H1 (cell line): ENCODE results near the gene KIF20A. TPM values are rescaled to one million over a fixed set of nuclear protein-coding genes. Genes with fewer than 3 reads are reported as not detected.
A peak's percentile ranks its signal among the peaks of the same experiment; 100 is the strongest.

Experiments used
- CTCF ChIA-PET: fragments of 300-600 bp; sonication (Branson Sonifier 250); formaldehyde crosslinking; loops from one replicate; lab custom pipeline; 2021; ENCODE audit not compliant: partially characterized antibody; lab: Charles Lee
- POLR2A ChIA-PET: fragments of 300-600 bp; sonication (Branson Sonifier 250); formaldehyde crosslinking; loops from one replicate; lab custom pipeline; 2021; ENCODE audit warnings: inconsistent platforms; ENCODE audit not compliant: partially characterized antibody; lab: Charles Lee
- DNase-seq, 2 experiments: peaks; one replicate each; pipeline versions ENCODE4 v3.0.0 to v3.0.0-alpha.2; 2010 to 2022; ENCODE audit warnings: low spot score in 2 of 2, low read depth in 1 of 2, mixed read lengths in 1 of 2
- FAIRE-seq: peaks from 2 replicates; lab custom pipeline; 2011; peaks lifted over from hg19 to GRCh38; lab: Jason Lieb, UNC
- H2AFZ ChIP-seq: 2 replicates; pipeline ENCODE4 v1.8.1; 2012; ENCODE audit warnings: low read length, inconsistent platforms
- H2AK5ac ChIP-seq: 2 replicates; pipeline ENCODE4 v1.6.1; 2013; ENCODE audit warnings: low read depth, low read length
- H2BK120ac ChIP-seq: replicated peaks from 2 replicates; pipeline ENCODE3; 2013; ENCODE audit warnings: low read depth, low read length, inconsistent platforms
- H2BK12ac ChIP-seq: 2 replicates; pipeline ENCODE4 v1.6.1; 2013; ENCODE audit warnings: low read depth, low read length
- H2BK15ac ChIP-seq: 2 replicates; pipeline ENCODE4 v1.6.1; 2013; ENCODE audit warnings: low read length
- H2BK20ac ChIP-seq: 2 replicates; pipeline ENCODE4 v1.6.1; 2013; ENCODE audit warnings: low read length
- H2BK5ac ChIP-seq: 2 replicates; pipeline ENCODE4 v1.6.1; 2013; ENCODE audit warnings: low read depth, low read length
- H3K14ac ChIP-seq: 2 replicates; pipeline ENCODE4 v1.6.1; 2013; ENCODE audit warnings: inconsistent platforms; ENCODE audit not compliant: insufficient read length
- H3K18ac ChIP-seq: 2 replicates; pipeline ENCODE4 v1.6.1; 2013; ENCODE audit warnings: low read length; ENCODE audit errors: extremely low read depth
- H3K23ac ChIP-seq: 2 replicates; pipeline ENCODE4 v1.6.1; 2013; ENCODE audit warnings: inconsistent platforms; ENCODE audit not compliant: insufficient read length
- H3K23me2 ChIP-seq: 2 replicates; pipeline ENCODE4 v1.6.1; 2013; ENCODE audit warnings: low read depth, low read length
- H3K27ac ChIP-seq: 2 replicates; pipeline ENCODE4 v1.6.1; 2011; ENCODE audit warnings: low read depth, low read length, inconsistent platforms
- H3K27me3 ChIP-seq, 4 experiments: replicated peaks in 1 of 4; 1 replicate in 1 of 4; 2 replicates in 3 of 4; pipeline versions ENCODE4 v1.6.1 to v1.8.1; 2011 to 2013; ENCODE audit warnings: low read length in 3 of 4, mild to moderate bottlenecking in 3 of 4, inconsistent platforms in 2 of 4, mixed read lengths in 2 of 4, moderate library complexity in 1 of 4; ENCODE audit not compliant: control insufficient read depth in 3 of 4, insufficient read depth in 3 of 4; ENCODE audit errors: extremely low read depth in 1 of 4
- H3K36me3 ChIP-seq, 4 experiments: 2 replicates each; pipeline versions ENCODE4 v1.6.1 to v1.8.1; 2011 to 2013; ENCODE audit warnings: mild to moderate bottlenecking in 4 of 4, low read length in 3 of 4, moderate library complexity in 2 of 4, control low read depth in 1 of 4, inconsistent platforms in 1 of 4; ENCODE audit not compliant: insufficient read depth in 4 of 4, control insufficient read depth in 2 of 4
- H3K4ac ChIP-seq: replicated peaks from 2 replicates; pipeline ENCODE3; 2013; ENCODE audit warnings: low read length, low read depth, mixed read lengths, inconsistent platforms; ENCODE audit not compliant: insufficient read length
- H3K4me1 ChIP-seq, 4 experiments: replicated peaks in 1 of 4; 1 replicate in 1 of 4; 2 replicates in 3 of 4; pipeline versions ENCODE4 v1.6.1 to v1.8.1; 2011 to 2013; ENCODE audit warnings: low read length in 3 of 4, inconsistent platforms in 2 of 4, mixed read lengths in 1 of 4; ENCODE audit not compliant: insufficient read depth in 4 of 4, control insufficient read depth in 3 of 4
- H3K4me2 ChIP-seq, 2 experiments: 2 replicates each; pipeline versions ENCODE4 v1.6.1 to v1.8.1; 2011 to 2013; ENCODE audit warnings: low read depth in 2 of 2, low read length in 2 of 2, control low read depth in 1 of 2, inconsistent platforms in 1 of 2, mild to moderate bottlenecking in 1 of 2; ENCODE audit not compliant: insufficient read depth in 1 of 2
- H3K4me3 ChIP-seq, 4 experiments: fragments of 200-600, 300-600 bp in 1 of 4; sonication (generic), shearing (Covaris generic), sonication (Bioruptor Twin) in 1 of 4; 2 replicates each; pipeline versions ENCODE4 v1.5.1 to v1.8.1; 2011 to 2016; ENCODE audit warnings: low read length in 4 of 4, low read depth in 3 of 4, control low read depth in 2 of 4, inconsistent platforms in 2 of 4, mild to moderate bottlenecking in 2 of 4, mixed read lengths in 1 of 4, moderate library complexity in 1 of 4; ENCODE audit not compliant: insufficient read depth in 2 of 4; ENCODE audit errors: extremely low read depth in 1 of 4
- H3K56ac ChIP-seq: replicated peaks from 2 replicates; pipeline ENCODE3; 2013; ENCODE audit warnings: low read depth, mild to moderate bottlenecking, mixed read lengths, low read length, inconsistent platforms; ENCODE audit not compliant: insufficient read length
- H3K79me1 ChIP-seq: 2 replicates; pipeline ENCODE4 v1.6.1; 2013; ENCODE audit warnings: low read depth, low read length, control low read depth
- H3K79me2 ChIP-seq, 2 experiments: 2 replicates each; pipeline versions ENCODE4 v1.6.1 to v1.8.1; 2012 to 2013; ENCODE audit warnings: low read length in 2 of 2, mild to moderate bottlenecking in 2 of 2, inconsistent platforms in 1 of 2; ENCODE audit not compliant: insufficient read depth in 2 of 2, control insufficient read depth in 1 of 2
- H3K9ac ChIP-seq, 4 experiments: replicated peaks in 1 of 4; 1 replicate in 1 of 4; 2 replicates in 3 of 4; pipeline versions ENCODE4 v1.6.1 to v1.8.1; 2011 to 2013; ENCODE audit warnings: low read depth in 3 of 4, low read length in 3 of 4, control low read depth in 2 of 4, mild to moderate bottlenecking in 2 of 4, moderate library complexity in 2 of 4, inconsistent platforms in 1 of 4; ENCODE audit errors: extremely low read depth in 1 of 4
- H3K9me3 ChIP-seq, 2 experiments: 2 replicates each; pipeline versions ENCODE4 v1.6.1 to v1.8.1; 2012 to 2013; ENCODE audit warnings: mild to moderate bottlenecking in 2 of 2, moderate library complexity in 2 of 2, control low read depth in 1 of 2, inconsistent platforms in 1 of 2, low read depth in 1 of 2, low read length in 1 of 2, mixed read lengths in 1 of 2; ENCODE audit not compliant: insufficient read depth in 2 of 2
- H4K20me1 ChIP-seq, 2 experiments: replicated peaks in 1 of 2; 2 replicates each; pipeline versions ENCODE3 to v1.8.1; 2011 to 2013; ENCODE audit warnings: inconsistent platforms in 2 of 2, low read length in 2 of 2, mild to moderate bottlenecking in 1 of 2; ENCODE audit not compliant: insufficient read depth in 2 of 2, control insufficient read depth in 1 of 2
- H4K5ac ChIP-seq: 2 replicates; pipeline ENCODE4 v1.6.1; 2013; ENCODE audit warnings: low read length, low read depth, mixed read lengths, inconsistent platforms; ENCODE audit not compliant: insufficient read length
- H4K8ac ChIP-seq: 2 replicates; pipeline ENCODE4 v1.8.0; 2013; ENCODE audit warnings: mild to moderate bottlenecking, moderate library complexity, low read length, inconsistent platforms; ENCODE audit not compliant: insufficient read depth; ENCODE audit errors: extremely low read depth
- H4K91ac ChIP-seq: replicated peaks from 2 replicates; pipeline ENCODE3; 2013; ENCODE audit warnings: low read length, mixed read lengths, inconsistent platforms; ENCODE audit not compliant: insufficient read length
- RFX5 ChIP-seq: IDR thresholded peaks from 2 replicates; pipeline ENCODE4 v1.6.1; 2011; ENCODE audit warnings: low read depth, low read length, improper control_type of control experiment, borderline replicate concordance
- SIN3A ChIP-seq, 2 experiments: IDR thresholded peaks in 1 of 2; conservative IDR thresholded peaks in 1 of 2; 2 replicates each; pipeline ENCODE4 v1.6.1; 2011 to 2012; ENCODE audit warnings: low read length in 2 of 2, improper control_type of control experiment in 1 of 2, low read depth in 1 of 2, mild to moderate bottlenecking in 1 of 2
- WGBS, 2 experiments: shearing (Covaris generic) in 1 of 2; methylation state at CpG; one replicate each; pipeline versions ENCODE4 v1.1.6 to v1.1.7; 2013 to 2015; ENCODE audit warnings: low lambda C conversion rate in 2 of 2, mixed read lengths in 2 of 2, inconsistent platforms in 1 of 2, low coverage in 1 of 2, missing lambda C conversion rate in 1 of 2; ENCODE audit not compliant: insufficient replicate concordance in 2 of 2, insufficient coverage in 1 of 2, insufficient read length in 1 of 2; ENCODE audit errors: extremely low coverage in 1 of 2, missing lambda C conversion rate in 1 of 2; 5-methylcytosine and 5-hydroxymethylcytosine counted together
- polyA plus RNA-seq, 7 experiments: library from polyadenylated mRNA; depleted of rRNA in 3 of 7; stranded (reverse) in 5 of 7; unstranded in 2 of 7; fragments of >200 nt in 5 of 7; fragments of 200-250 nt in 2 of 7; gene quantifications; 1 replicate in 5 of 7; 2 replicates in 1 of 7; 4 replicates in 1 of 7; pipeline versions ENCODE4 v1.2.1 to v1.2.3, GENCODE V29; 2011 to 2013; ENCODE audit warnings: missing spikeins in 2 of 7, mixed read lengths in 2 of 7
- total RNA-seq: library from RNA; stranded (reverse); fragmentation: NEBNext Ultra II Directional; extraction: Animal tissue kit (Norgen Biotek cat#: 25700); gene quantifications from 2 replicates; pipeline ENCODE4 v1.2.1, GENCODE V29; 2021
- TF ChIP-seq, protein P1 (sequence below): IDR thresholded peaks from 2 replicates; pipeline ENCODE4 v1.6.1; 2012; ENCODE audit warnings: inconsistent platforms

The KIF20A gene
- total and polyA plus RNA-seq, 2 of the 8 experiments (the other 6 are each of a cell fraction or from before 2014, with no cell fraction given), result 33.3 to 67.1 TPM

DNA sequence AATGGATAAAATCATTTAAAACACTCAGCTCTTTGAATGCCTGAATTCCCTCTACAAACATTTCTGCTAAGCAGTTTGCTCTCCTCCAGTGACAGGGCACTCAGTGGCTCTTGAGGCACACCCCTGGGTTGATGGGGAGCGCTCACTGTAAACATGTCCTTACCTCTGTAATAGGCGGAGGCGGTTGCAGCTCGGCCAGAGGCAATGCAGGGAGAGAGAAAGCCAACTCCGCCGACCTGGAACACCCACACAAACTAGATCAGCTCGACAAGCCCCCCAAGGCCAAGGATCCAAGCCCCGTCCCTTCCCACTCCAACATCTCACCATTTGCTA is 33.9 kb downstream of the KIF20A start:
- Histone ChIP-seq H3K27me3 (no peaks in the 10 kb centered on the region), H4K5ac (peak overlapping the region; percentile 85), H3K56ac (peak overlapping the region; percentile 43), H3K79me2 (peaks cover 3 to 46% of the 10 kb centered on the region in 2 experiments), H3K4me1 (peaks cover 0 to 4% (median 0%) of the 10 kb centered on the region in 4 experiments; a peak in 1 of 7 replicates), H3K23ac (no peak overlapping the region), H2BK120ac (peak overlapping the region; percentile 1), H3K23me2 (peaks cover 4% of the 10 kb centered on the region; the same call in 1 of the 2 replicates), H2BK12ac (0 out of 2 replicates have a peak overlapping the region, but pooled peaks have one; percentile 27), H2BK20ac (no peak overlapping the region), H3K79me1 (peaks cover 7% of the 10 kb centered on the region; the same call in 1 of the 2 replicates), H3K9ac (peak overlapping the region; percentile 95 to 99 (median 97)), H3K4me3 (peak overlapping the region; percentile 86 to 100 (median 92)), H3K18ac (no peak overlapping the region; the same call in 1 of the 2 replicates), H3K9me3 (no peaks in the 10 kb centered on the region), H3K27ac (peak overlapping the region; percentile 87), H2AFZ (peak overlapping the region; percentile 80; the same call in 1 of the 2 replicates), H4K91ac (peak overlapping the region; percentile 11), H4K20me1 (no peaks in the 10 kb centered on the region), H3K4me2 (peak overlapping the region; percentile 57 to 67), H2BK5ac (peak overlapping the region; percentile 93), H3K14ac (no peak overlapping the region), H2BK15ac (no peak overlapping the region), H3K36me3 (peaks cover 0 to 3% (median 0%) of the 10 kb centered on the region in 4 experiments; a peak in 1 of 8 replicates), H3K4ac (peak overlapping the region; percentile 78), H2AK5ac (no peak overlapping the region), H4K8ac (peak overlapping the region; percentile 98)
- ChIA-PET CTCF (interaction anchor here (0.8 to 2.3 kb wide), 8 partner anchors 10 to 141 kb away, joined by 3 to 13 read pairs (median 4); partner anchors contain the start of gene KDM3B), POLR2A (interaction anchor here (0.6 to 3.6 kb wide), 27 partner anchors 8 to 249 kb away, joined by 3 to 30 read pairs (median 4); partner anchors contain the start of genes BRD8, CDC25C, FAM53C and KDM3B)
- 5% methylated on average over 8 of the region's 8 CpGs; no CpG with 5 or more reads in 1 of the 2 experiments for WGBS, 2 experiments
- TF ChIP-seq SIN3A (conservative IDR thresholded peaks at IDR 0.05 in 1 of 2, IDR thresholded peaks at IDR 0.05 in 1 of 2; ENCODE audit: low read depth in 1 of 2, low read length in 2 of 2) (0 out of 4 replicates have a peak, but pooled peaks of 1 of the 2 experiments have one; percentile 38), RFX5 (no peak)
- TF ChIP-seq, protein P1, sequence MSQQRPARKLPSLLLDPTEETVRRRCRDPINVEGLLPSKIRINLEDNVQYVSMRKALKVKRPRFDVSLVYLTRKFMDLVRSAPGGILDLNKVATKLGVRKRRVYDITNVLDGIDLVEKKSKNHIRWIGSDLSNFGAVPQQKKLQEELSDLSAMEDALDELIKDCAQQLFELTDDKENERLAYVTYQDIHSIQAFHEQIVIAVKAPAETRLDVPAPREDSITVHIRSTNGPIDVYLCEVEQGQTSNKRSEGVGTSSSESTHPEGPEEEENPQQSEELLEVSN, result 0 out of 2 replicates have a peak, but pooled peaks have one; percentile 8
- DNase-seq, result no peak
- FAIRE-seq, result no peak
